Thyroid gland (tissue), 4 donors: ENCODE results near the gene EXT2. TPM values are rescaled to one million over a fixed set of nuclear protein-coding genes. Genes with fewer than 3 reads are reported as not detected.

Experiments used
- DNase-seq, 2 donors: peaks; one replicate each; pipeline ENCODE4 v3.0.0-alpha.2; 2019
- H3K27ac ChIP-seq, 3 donors: fragments of 200-600 bp; sonication (generic); 1 replicate in 2 of 3; 2 replicates in 1 of 3; pipeline ENCODE4 v1.5.1; 2016 to 2019; ENCODE audit warnings: mild to moderate bottlenecking in 1 of 3, moderate library complexity in 1 of 3
- H3K27me3 ChIP-seq: fragments of 200-600 bp; sonication (generic); one replicate; pipeline ENCODE4 v1.5.1; 2019
- H3K36me3 ChIP-seq, 2 donors: fragments of 200-600 bp; sonication (generic); one replicate each; pipeline ENCODE4 v1.5.1; 2016 to 2019
- H3K4me1 ChIP-seq, 2 donors: fragments of 200-600 bp; sonication (generic); one replicate each; pipeline ENCODE4 v1.5.1; 2017 to 2019
- H3K4me3 ChIP-seq, 3 donors: fragments of 200-600 bp; sonication (generic); replicated peaks in 1 of 3; 1 replicate in 2 of 3; 2 replicates in 1 of 3; pipeline ENCODE4 v1.5.1; 2016; ENCODE audit warnings: mild to moderate bottlenecking in 1 of 3
- H3K9me3 ChIP-seq: fragments of 200-600 bp; sonication (generic); one replicate; pipeline ENCODE4 v1.5.1; 2017
- CTCF ChIP-seq, 6 experiments: fragments of 200-600 bp in 3 of 6; fragments of 450-650 bp in 3 of 6; sonication (generic) in 3 of 6; IDR thresholded peaks; one replicate each; pipeline ENCODE4 v1.5.1; 2016 to 2019; ENCODE audit warnings: antibody characterized with exemption in 6 of 6, mild to moderate bottlenecking in 2 of 6, inconsistent platforms in 1 of 6, moderate library complexity in 1 of 6
- POLR2A ChIP-seq, 2 donors: fragments of 450-650 bp; IDR thresholded peaks; one replicate each; pipeline ENCODE4 v1.6.1; 2017; ENCODE audit warnings: antibody characterized with exemption in 2 of 2, mild to moderate bottlenecking in 2 of 2, moderate library complexity in 1 of 2
- WGBS, 2 donors: methylation state at CpG; one replicate each; pipeline ENCODE4 v1.1.5; 2017; 5-methylcytosine and 5-hydroxymethylcytosine counted together
- intact Hi-C: fragments of 100-400 bp; cut with DNase I; formaldehyde crosslinking; loops from one replicate; pipeline ENCODE4 v1.15.1; 2023
- total RNA-seq, 4 donors: library from RNA; depleted of rRNA; stranded (reverse); fragments of >200 nt; gene quantifications; one replicate each; pipeline ENCODE4 v1.2.3, GENCODE V29; 2016

Gene EXT2
- total RNA-seq, 4 donors from 2014 or later: 53.2 to 95.8 (median 66.3) TPM

GRCh38 chr11:44139565-44140330, 44.3 kb downstream of the EXT2 start:
- WGBS, 2 donors: 80 to 84% methylated on average over 13 of the region's 13 CpGs
- no peaks in the 10 kb centered on the region for H3K9me3 ChIP-seq
- peak overlapping the region in 1 of 3 donors; percentile 23 for H3K27ac ChIP-seq
- H3K27me3 ChIP-seq: no peaks in the 10 kb centered on the region
- no peak overlapping the region for H3K4me3 ChIP-seq
- TF ChIP-seq CTCF (IDR thresholded peaks at IDR 0.05) (no peak), POLR2A (IDR thresholded peaks at IDR 0.05) (no peak)
- intact Hi-C loops: no loop called here
- DNase-seq: peak in 1 of 2 donors; percentile 6
- H3K36me3 ChIP-seq: no peaks in the 10 kb centered on the region
- peaks cover 11 to 14% of the 10 kb centered on the region in 2 donors for H3K4me1 ChIP-seq

GRCh38 chr11:44140372-44140771, 44.9 kb downstream of the EXT2 start:
- no peak for DNase-seq
- 72 to 92% methylated on average over 1 of the region's 1 CpG for WGBS, 2 donors
- intact Hi-C loops: no loop called here
- Histone ChIP-seq H3K4me1 (peaks cover 11 to 19% of the 10 kb centered on the region in 2 donors), H3K9me3 (no peaks in the 10 kb centered on the region), H3K36me3 (no peaks in the 10 kb centered on the region), H3K27me3 (no peaks in the 10 kb centered on the region), H3K4me3 (no peak overlapping the region), H3K27ac (no peak overlapping the region)
- TF ChIP-seq POLR2A (IDR thresholded peaks at IDR 0.05) (no peak), CTCF (IDR thresholded peaks at IDR 0.05) (no peak)

- WGBS, 2 donors: 42 to 93% methylated on average over 1 of the region's 1 CpG
- intact Hi-C loops: no loop called here
- Histone ChIP-seq H3K27me3 (no peaks in the 10 kb centered on the region), H3K4me1 (peaks cover 11 to 19% of the 10 kb centered on the region in 2 donors), H3K4me3 (no peak overlapping the region), H3K36me3 (no peaks in the 10 kb centered on the region), H3K27ac (no peak overlapping the region), H3K9me3 (no peaks in the 10 kb centered on the region)
- TF ChIP-seq CTCF (IDR thresholded peaks at IDR 0.05) (no peak), POLR2A (IDR thresholded peaks at IDR 0.05) (no peak)
- DNase-seq: no peak
Measured at GRCh38 chr11:44140805-44141204, 45.3 kb downstream of the EXT2 start.

GRCh38 chr11:44143987-44144909, 48.8 kb downstream of the EXT2 start:
- Histone ChIP-seq H3K4me3 (no peak overlapping the region), H3K9me3 (no peaks in the 10 kb centered on the region), H3K4me1 (peaks cover 11 to 19% of the 10 kb centered on the region in 2 donors), H3K27me3 (no peaks in the 10 kb centered on the region), H3K27ac (no peak overlapping the region), H3K36me3 (no peaks in the 10 kb centered on the region)
- intact Hi-C loops: no loop called here
- WGBS, 2 donors: 86 to 90% methylated on average over 7 of the region's 7 CpGs
- TF ChIP-seq POLR2A (IDR thresholded peaks at IDR 0.05) (no peak), CTCF (IDR thresholded peaks at IDR 0.05) (no peak)
- DNase-seq: no peak
